NCI-H774 (cell line): Measurements from ENCODE around the gene ITCH.

Experiments used
- DNase-seq: peaks from one replicate; lab custom pipeline; 2025; lab: John Stamatoyannopoulos, UW

ITCH gene

DNA sequence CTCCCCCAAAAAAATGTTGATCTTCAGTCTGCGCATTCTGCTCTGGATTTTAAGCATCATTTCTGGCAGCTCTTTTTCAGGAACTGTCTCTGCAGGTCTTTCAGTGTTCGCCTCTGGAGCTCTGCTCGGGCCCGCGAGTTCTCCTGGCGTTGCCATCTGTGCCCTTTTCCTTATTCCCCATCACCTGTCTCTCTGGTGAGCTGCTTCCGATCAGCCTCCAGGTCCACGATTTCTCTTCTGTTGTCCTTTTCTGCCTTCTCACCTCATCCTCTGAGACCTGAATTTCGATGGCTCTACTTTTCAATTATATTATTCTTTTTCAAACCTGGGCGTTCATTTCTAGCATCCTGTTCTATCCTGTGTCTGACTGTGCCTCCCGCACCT is 194.9 kb downstream of the ITCH start:
- no peak for DNase-seq

DNA sequence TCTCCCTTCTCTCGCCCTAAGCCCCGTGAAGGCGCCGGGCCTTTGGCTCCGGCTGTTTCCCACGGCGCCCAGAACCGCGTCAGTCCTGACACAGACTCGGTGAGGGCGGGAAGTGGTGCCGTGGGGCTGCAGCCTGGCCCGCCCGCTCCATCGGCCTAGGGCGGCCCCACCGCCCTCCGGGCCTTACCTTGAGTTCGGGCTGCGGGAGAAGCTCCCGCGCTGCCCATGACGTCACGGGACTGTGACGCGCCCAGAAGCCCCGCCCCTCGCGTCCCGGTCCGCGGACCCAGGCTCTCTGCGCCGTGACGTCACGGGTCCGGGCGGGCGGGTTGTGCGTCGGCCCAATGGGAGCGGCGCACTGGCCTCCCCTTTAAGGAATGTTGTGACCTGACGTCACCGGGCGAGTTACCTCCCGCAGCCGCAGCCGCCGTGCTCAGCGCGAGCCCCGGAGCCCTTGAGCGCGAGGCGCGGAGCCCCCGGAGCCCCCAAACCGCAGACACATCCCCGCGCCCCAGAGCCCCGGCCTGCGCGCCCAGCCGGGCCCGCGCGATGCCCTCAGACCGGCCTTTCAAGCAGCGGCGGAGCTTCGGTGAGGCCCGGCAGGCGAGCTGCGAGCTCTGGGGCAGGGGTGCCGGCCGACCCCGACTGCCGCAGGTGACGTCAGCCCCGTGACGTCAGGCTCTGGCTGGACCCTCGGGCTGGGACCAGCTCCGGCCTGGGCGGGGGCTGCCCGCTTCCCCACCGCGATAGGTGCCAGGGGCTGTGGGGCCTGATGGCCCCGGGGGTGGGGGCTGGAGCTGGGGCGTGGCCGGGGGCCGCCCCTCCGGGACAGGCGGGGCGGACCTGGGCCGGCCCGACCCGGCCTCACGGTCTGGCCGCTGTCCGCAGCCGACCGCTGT is 195.5 kb downstream of the ITCH start, which contains the start of gene MAP1LC3A:
TSS of gene MAP1LC3A (plus strand) at position 399 of the 899 bp plus-strand sequence. CDS start at position 550, 151 bp downstream.
- peak; percentile 46 for DNase-seq

DNA sequence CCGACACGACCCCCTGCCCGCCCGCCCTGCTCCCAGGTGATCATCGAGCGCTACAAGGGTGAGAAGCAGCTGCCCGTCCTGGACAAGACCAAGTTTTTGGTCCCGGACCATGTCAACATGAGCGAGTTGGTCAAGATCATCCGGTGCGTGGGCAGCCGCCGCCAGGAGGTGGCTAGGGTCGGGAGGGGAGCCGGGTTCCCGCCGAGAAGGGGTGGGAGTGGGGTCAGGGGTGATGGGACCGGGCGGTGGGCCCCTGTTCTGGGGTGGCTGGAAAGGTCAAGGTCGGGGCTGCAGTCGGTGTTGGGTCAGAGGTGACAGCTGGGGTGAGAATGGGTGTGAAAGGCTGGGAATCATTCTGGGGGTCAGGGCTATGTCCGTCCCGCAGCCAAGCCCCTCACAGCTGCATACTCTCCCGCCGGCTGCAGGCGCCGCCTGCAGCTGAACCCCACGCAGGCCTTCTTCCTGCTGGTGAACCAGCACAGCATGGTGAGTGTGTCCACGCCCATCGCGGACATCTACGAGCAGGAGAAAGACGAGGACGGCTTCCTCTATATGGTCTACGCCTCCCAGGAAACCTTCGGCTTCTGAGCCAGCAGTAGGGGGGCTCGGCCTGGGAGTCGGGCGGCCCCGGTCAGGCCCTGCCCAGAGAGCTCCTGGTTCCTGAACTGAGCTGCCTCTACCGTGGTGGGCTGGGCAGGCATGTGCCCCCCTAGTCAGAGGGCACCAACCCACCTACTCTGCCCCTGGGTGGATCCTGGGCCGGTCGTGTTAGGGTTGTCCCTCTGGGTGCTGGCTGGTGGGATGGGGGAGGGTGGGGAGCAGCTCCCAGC is 196.5 kb downstream of the ITCH start:
- no peak for DNase-seq

DNA sequence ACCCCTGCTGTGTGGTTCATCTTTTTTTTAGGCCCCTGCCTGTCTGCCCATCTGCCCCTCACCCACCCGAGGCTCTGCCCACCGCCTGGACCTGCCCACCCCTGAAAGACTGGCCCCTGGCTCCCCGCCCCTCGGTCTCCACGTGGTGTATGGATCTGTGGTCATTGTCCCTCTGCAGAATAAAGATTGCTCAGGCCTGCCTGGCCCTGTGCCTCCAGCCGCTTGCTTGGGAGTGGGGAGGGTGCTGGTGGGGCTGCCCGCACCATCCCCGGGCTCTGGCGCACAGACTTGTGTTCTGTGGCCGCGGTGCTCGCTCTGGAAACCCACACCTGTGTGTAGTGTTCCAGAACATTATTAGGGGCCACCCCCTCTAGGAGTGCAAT is 197.1 kb downstream of the ITCH start:
- DNase-seq: no peak

DNA sequence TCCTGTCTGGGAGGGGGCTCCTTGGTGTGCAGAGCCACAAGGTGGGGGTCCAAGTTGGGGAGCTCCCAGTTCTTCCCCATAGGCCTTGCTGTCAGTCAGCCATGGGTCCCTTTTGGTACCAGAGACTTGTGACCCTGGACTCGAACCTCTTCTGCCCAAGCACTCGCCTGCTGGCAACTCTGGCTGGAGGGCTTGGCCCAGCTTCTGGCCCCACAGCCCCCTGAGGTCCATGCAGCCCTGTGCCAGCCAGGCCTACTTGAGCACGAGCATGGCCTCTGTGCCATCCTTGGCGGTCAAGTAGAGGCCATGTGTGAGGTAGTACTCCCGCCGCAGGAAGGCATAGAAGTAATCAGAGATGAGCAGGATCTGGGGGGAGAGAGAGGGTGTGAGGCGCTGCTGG is 197.5 kb downstream of the ITCH start:
- DNase-seq: no peak
